Neural cell (in vitro differentiated cells): ENCODE results near the gene UBR2. TPM values are rescaled to one million over a fixed set of nuclear protein-coding genes. Genes with fewer than 3 reads are reported as not detected.

Source experiments
- H2AFZ ChIP-seq: fragments of 200-600, 300-800 bp; sonication (generic), shearing (Covaris generic); 2 replicates; pipeline ENCODE4 v1.6.0; 2014; ENCODE audit warnings: low read depth, mild to moderate bottlenecking, antibody characterized with exemption, low read length, moderate library complexity
- H3F3A ChIP-seq: fragments of 200-600 bp; shearing (Covaris generic); 2 replicates; pipeline ENCODE4 v1.6.1; 2016; ENCODE audit warnings: mild to moderate bottlenecking, moderate library complexity, mixed read lengths, antibody characterized with exemption, low read length; ENCODE audit not compliant: insufficient read depth, poor library complexity, severe bottlenecking
- H3K27ac ChIP-seq: fragments of 200-600, 300-800 bp; sonication (generic), shearing (Covaris generic); 2 replicates; pipeline ENCODE4 v1.5.1; 2014; ENCODE audit warnings: mild to moderate bottlenecking, low read length, moderate library complexity
- H3K27me3 ChIP-seq: fragments of 300-800, 200-600 bp; sonication (generic), shearing (Covaris generic); 2 replicates; pipeline ENCODE4 v1.6.0; 2014; ENCODE audit warnings: mild to moderate bottlenecking, low read depth, low read length, moderate library complexity; ENCODE audit not compliant: insufficient read depth
- H3K36me3 ChIP-seq: fragments of 300-800, 200-600 bp; sonication (generic), shearing (Covaris generic); 2 replicates; pipeline ENCODE4 v1.5.1; 2014; ENCODE audit warnings: mild to moderate bottlenecking, antibody characterized with exemption, low read length, moderate library complexity; ENCODE audit not compliant: insufficient read depth
- H3K4me2 ChIP-seq: fragments of 300-800, 200-600 bp; sonication (generic), shearing (Covaris generic); 2 replicates; pipeline ENCODE4 v1.6.0; 2014; ENCODE audit warnings: mild to moderate bottlenecking, low read length
- H3K4me3 ChIP-seq: fragments of 300-800, 200-600 bp; sonication (generic), shearing (Covaris generic); 2 replicates; pipeline ENCODE4 v1.5.1; 2014; ENCODE audit warnings: mild to moderate bottlenecking, low read length, moderate library complexity
- H3K79me2 ChIP-seq: fragments of 200-600 bp; shearing (Covaris generic); replicated peaks from 2 replicates; pipeline ENCODE4 v1.6.0; 2014; ENCODE audit warnings: mild to moderate bottlenecking, low read length, moderate library complexity; ENCODE audit not compliant: insufficient read depth
- H3K9ac ChIP-seq: fragments of 300-800, 200-600 bp; sonication (generic), shearing (Covaris generic); 2 replicates; pipeline ENCODE4 v1.6.1; 2016; ENCODE audit warnings: mild to moderate bottlenecking, low read length, mixed read lengths
- H3K9me2 ChIP-seq: fragments of 200-600 bp; shearing (Covaris generic); 2 replicates; pipeline ENCODE4 v1.6.1; 2016; ENCODE audit warnings: mild to moderate bottlenecking, low read length, mixed read lengths; ENCODE audit not compliant: insufficient read depth
- H3K9me3 ChIP-seq: fragments of 200-600, 300-800 bp; sonication (generic), shearing (Covaris generic); 2 replicates; pipeline ENCODE4 v1.6.1; 2016; ENCODE audit warnings: mild to moderate bottlenecking, mixed run types, low read length, moderate library complexity, mixed read lengths
- H4K20me1 ChIP-seq: fragments of 200-600 bp; shearing (Covaris generic); 2 replicates; pipeline ENCODE4 v1.6.1; 2016; ENCODE audit warnings: mild to moderate bottlenecking, mixed run types; ENCODE audit not compliant: insufficient read depth
- CTCF ChIP-seq: fragments of 450-650 bp; IDR thresholded peaks from 2 replicates; pipeline ENCODE4 v1.5.1; 2014; ENCODE audit warnings: antibody characterized with exemption, mild to moderate bottlenecking, moderate library complexity; ENCODE audit not compliant: poor library complexity, severe bottlenecking
- EP300 ChIP-seq: fragments of 450-650 bp; conservative IDR thresholded peaks from 2 replicates; pipeline ENCODE4 v1.6.1; 2014; ENCODE audit warnings: antibody characterized with exemption, mild to moderate bottlenecking, moderate library complexity; ENCODE audit not compliant: poor library complexity, severe bottlenecking
- EZH2 ChIP-seq: fragments of 200-600, 300-800 bp; shearing (Covaris generic), sonication (generic); IDR thresholded peaks from 2 replicates; pipeline ENCODE4 v1.6.1; 2014; ENCODE audit warnings: antibody characterized with exemption, low read length, borderline replicate concordance, mild to moderate bottlenecking; ENCODE audit not compliant: insufficient read depth, poor library complexity, severe bottlenecking
- MXI1 ChIP-seq: fragments of 450-650 bp; conservative IDR thresholded peaks from 2 replicates; pipeline ENCODE4 v1.6.1; 2014; ENCODE audit warnings: antibody characterized with exemption, mild to moderate bottlenecking; ENCODE audit not compliant: poor library complexity, severe bottlenecking
- POLR2AphosphoS5 ChIP-seq: IDR thresholded peaks from 2 replicates; pipeline ENCODE4 v1.6.1; 2012
- RAD21 ChIP-seq: fragments of 450-650 bp; conservative IDR thresholded peaks from 2 replicates; pipeline ENCODE4 v1.6.1; 2014; ENCODE audit warnings: antibody characterized with exemption, mild to moderate bottlenecking, moderate library complexity
- REST ChIP-seq: IDR thresholded peaks from 2 replicates; pipeline ENCODE4 v1.6.1; 2012; ENCODE audit warnings: borderline replicate concordance
- SMC3 ChIP-seq: fragments of 450-650 bp; conservative IDR thresholded peaks from 2 replicates; pipeline ENCODE4 v1.6.1; 2014; ENCODE audit warnings: antibody characterized with exemption, mild to moderate bottlenecking, moderate library complexity; ENCODE audit not compliant: poor library complexity
- TAF1 ChIP-seq: IDR thresholded peaks from 2 replicates; pipeline ENCODE4 v1.6.1; 2012; ENCODE audit warnings: low read depth
- polyA plus RNA-seq: library from polyadenylated mRNA; depleted of rRNA; stranded (reverse); fragments of >200 nt; gene quantifications from 2 replicates; pipeline ENCODE4 v1.2.3, GENCODE V29; 2014

The UBR2 gene
- polyA plus RNA-seq, 1 donor from 2014 or later, result 24.4 TPM

- Histone ChIP-seq H3K36me3 (no peaks in the 10 kb centered on the region), H3K9ac (no peak overlapping the region), H3K9me3 (no peaks in the 10 kb centered on the region), H3K4me2 (no peak overlapping the region), H3K27ac (no peak overlapping the region), H3K79me2 (no peaks in the 10 kb centered on the region), H3K9me2 (no peaks in the 10 kb centered on the region), H2AFZ (no peak overlapping the region), H3K27me3 (no peaks in the 10 kb centered on the region), H3F3A (no peaks in the 10 kb centered on the region), H3K4me3 (no peak overlapping the region), H4K20me1 (no peaks in the 10 kb centered on the region)
- TF ChIP-seq EZH2 (no peak), TAF1 (no peak), CTCF (no peak), SMC3 (no peak), REST (no peak), MXI1 (no peak), EP300 (no peak), RAD21 (no peak), POLR2AphosphoS5 (no peak)
These were observed 63.2 kb downstream of the UBR2 start for GRCh38 chr6:42627044-42627443.

GRCh38 chr6:42627674-42628073 is 63.8 kb downstream of the UBR2 start:
- no peak overlapping the region for H3K4me2 ChIP-seq
- no peak for TF ChIP-seq REST
- TF ChIP-seq EP300, result no peak
- no peak for TF ChIP-seq MXI1
- TF ChIP-seq RAD21, result no peak
- TF ChIP-seq POLR2AphosphoS5, result no peak
- TF ChIP-seq SMC3, result no peak
- TF ChIP-seq EZH2, result no peak
- no peak for TF ChIP-seq CTCF
- no peak for TF ChIP-seq TAF1
- H3K4me3 ChIP-seq, result no peak overlapping the region
- H3K9me3 ChIP-seq, result no peaks in the 10 kb centered on the region
- H3K9ac ChIP-seq, result no peak overlapping the region
- H3K27me3 ChIP-seq, result no peaks in the 10 kb centered on the region
- H4K20me1 ChIP-seq, result no peaks in the 10 kb centered on the region
- H3K79me2 ChIP-seq, result no peaks in the 10 kb centered on the region
- H3K36me3 ChIP-seq, result no peaks in the 10 kb centered on the region
- H3K9me2 ChIP-seq, result no peaks in the 10 kb centered on the region
- H2AFZ ChIP-seq, result no peak overlapping the region
- no peaks in the 10 kb centered on the region for H3F3A ChIP-seq
- no peak overlapping the region for H3K27ac ChIP-seq
